Activated effector memory CD4-positive, alpha-beta T cell treated with anti-CD3 and anti-CD28 coated beads, Interleukin-2, amount 50 U/mL, for 16 hours (primary cell): Measurements from ENCODE around the gene ADAM21.
"Not testable (repeated sequence)": the region's sequence is repeated elsewhere in the genome, so short reads cannot be mapped to it uniquely, and the experiment has no call there.

Experiments
- DNase-seq: peaks from one replicate; pipeline ENCODE4 v3.0.0-alpha.2; 2020

The ADAM21 gene

GRCh38 chr14:70477356-70478105, 25.6 kb downstream of the ADAM21 start:
- not testable (repeated sequence) for DNase-seq

- DNase-seq, result no peak
These were observed 37.7 kb downstream of the ADAM21 start for GRCh38 chr14:70489579-70490200.

DNA sequence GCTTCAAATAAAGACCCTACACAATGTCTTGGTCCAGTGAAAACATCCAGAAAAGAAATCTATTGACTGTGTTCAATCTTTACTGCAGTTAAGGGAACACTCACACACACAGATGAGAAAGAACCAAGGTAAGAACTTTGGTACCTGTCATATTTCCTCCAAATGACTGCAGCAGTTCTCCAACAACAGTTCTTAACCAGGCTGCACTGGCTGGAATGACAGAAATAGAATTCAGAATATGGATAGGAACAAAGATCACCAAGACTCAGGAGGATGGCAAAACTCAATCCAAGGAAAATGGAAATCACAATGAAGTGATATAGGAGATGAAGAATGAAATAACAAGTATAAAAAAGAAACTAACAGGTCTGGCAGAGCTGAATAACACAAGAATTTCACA, 46.2 kb downstream of the ADAM21 start:
- no peak for DNase-seq
